ENCODE data around the gene MXRA7. TPM values are rescaled to one million over a fixed set of nuclear protein-coding genes. Genes with fewer than 3 reads are reported as not detected.
A peak's percentile ranks its signal among the peaks of the same experiment; 100 is the strongest.

The MXRA7 gene
- total RNA-seq, 1 donor from 2014 or later = 55.4 TPM

- H3K27ac Mint-ChIP-seq = peak within 1 kb of the TSS; percentile 96
- H3K36me3 ChIP-seq = peaks cover 36% of the 10 kb centered on the region
- peak within 1 kb of the TSS; percentile 74 for H2AFZ ChIP-seq (replicated peaks)
- H3K4me1 Mint-ChIP-seq = peaks cover 51% of the 10 kb centered on the region
- peaks cover 4% of the 10 kb centered on the region for H3K27me3 Mint-ChIP-seq (ENCODE audit: insufficient read depth, low read depth)
- H3K27me3 ChIP-seq = no peaks in the 10 kb centered on the region
- peak within 1 kb of the TSS; percentile 98 for H3K4me2 ChIP-seq
- H3K79me2 ChIP-seq (ENCODE audit: low read depth) = peaks cover 64% of the 10 kb centered on the region
- peaks cover 30% of the 10 kb centered on the region for H3K36me3 Mint-ChIP-seq
- peak within 1 kb of the TSS; percentile 90 for H3K4me3 ChIP-seq
- H3K27ac ChIP-seq = peak within 1 kb of the TSS; percentile 99
- peak within 1 kb of the TSS; percentile 93 for H3K9ac ChIP-seq
- H3K4me1 ChIP-seq = peaks cover 27% of the 10 kb centered on the region
- H4K20me1 ChIP-seq (ENCODE audit: low read depth) = peaks cover 34% of the 10 kb centered on the region
- peak; percentile 98 for DNase-seq (ENCODE audit: low spot score)
- H3K9me3 ChIP-seq (ENCODE audit: low read depth) = no peaks in the 10 kb centered on the region
- peak within 1 kb of the TSS; percentile 95 for H3K4me3 Mint-ChIP-seq
- no peaks in the 10 kb centered on the region for H3K9me3 Mint-ChIP-seq
- TF ChIP-seq EZH2 (IDR thresholded peaks at IDR 0.05) = no peak
- no peak for TF ChIP-seq CTCF (IDR thresholded peaks at IDR 0.05)
- TF ChIP-seq EZH2phosphoT487 (IDR thresholded peaks at IDR 0.05) = no peak
- peaks cover 49% of the 10 kb centered on the region for H3F3A ChIP-seq (ENCODE audit: low read depth)
Observed at GRCh38 chr17:76737676-76738467, 27.1 kb upstream of the MXRA7 start, which contains the start of gene MFSD11. Gene MFSD11 (plus strand): TSS chr17:76738119. CDS start chr17:76738353, 234 bp downstream.

- Mint-ChIP-seq H3K9me3 (no peaks in the 10 kb centered on the region), H3K4me3 (peak within 1 kb of the TSS; percentile 99), H3K4me1 (peaks cover 51% of the 10 kb centered on the region), H3K27ac (peak within 1 kb of the TSS; percentile 99), H3K36me3 (peaks cover 31% of the 10 kb centered on the region), H3K27me3 (ENCODE audit: insufficient read depth, low read depth) (peaks cover 4% of the 10 kb centered on the region)
- Histone ChIP-seq H3K27me3 (no peaks in the 10 kb centered on the region), H4K20me1 (ENCODE audit: low read depth) (peaks cover 41% of the 10 kb centered on the region), H3K79me2 (ENCODE audit: low read depth) (peaks cover 70% of the 10 kb centered on the region), H3K9ac (peak within 1 kb of the TSS; percentile 93), H3K4me3 (peak within 1 kb of the TSS; percentile 90), H3K4me2 (peak within 1 kb of the TSS; percentile 98), H3K27ac (peak within 1 kb of the TSS; percentile 99), H3K4me1 (peaks cover 27% of the 10 kb centered on the region), H3K9me3 (ENCODE audit: low read depth) (no peaks in the 10 kb centered on the region), H3K36me3 (peaks cover 39% of the 10 kb centered on the region), H2AFZ (replicated peaks) (peak within 1 kb of the TSS; percentile 74), H3F3A (ENCODE audit: low read depth) (peaks cover 56% of the 10 kb centered on the region)
- DNase-seq (ENCODE audit: low spot score) = peak; percentile 99
- TF ChIP-seq EZH2phosphoT487 (IDR thresholded peaks at IDR 0.05) (no peak), EZH2 (IDR thresholded peaks at IDR 0.05) (no peak), CTCF (IDR thresholded peaks at IDR 0.05) (no peak)
Observed at GRCh38 chr17:76737082-76737675, 26.4 kb upstream of the MXRA7 start, which contains the start of gene SRSF2. Gene SRSF2 (minus strand): TSS chr17:76737331. CDS start chr17:76737160, 171 bp downstream.

GRCh38 chr17:76736349-76737081, 25.8 kb upstream of the MXRA7 start:
- Histone ChIP-seq H3K27ac (peak overlapping the region; percentile 79), H3K9ac (peak overlapping the region; percentile 93), H3K4me2 (peak overlapping the region; percentile 98), H3F3A (ENCODE audit: low read depth) (peaks cover 62% of the 10 kb centered on the region), H3K27me3 (no peaks in the 10 kb centered on the region), H3K4me1 (peaks cover 27% of the 10 kb centered on the region), H3K9me3 (ENCODE audit: low read depth) (no peaks in the 10 kb centered on the region), H4K20me1 (ENCODE audit: low read depth) (peaks cover 46% of the 10 kb centered on the region), H3K36me3 (peaks cover 39% of the 10 kb centered on the region), H3K4me3 (peak overlapping the region; percentile 90), H2AFZ (replicated peaks) (no peak overlapping the region), H3K79me2 (ENCODE audit: low read depth) (peaks cover 73% of the 10 kb centered on the region)
- H3K27me3 Mint-ChIP-seq (ENCODE audit: insufficient read depth, low read depth) = peaks cover 4% of the 10 kb centered on the region
- H3K27ac Mint-ChIP-seq = peak overlapping the region; percentile 99
- TF ChIP-seq CTCF (IDR thresholded peaks at IDR 0.05) (peak; percentile 36), EZH2phosphoT487 (IDR thresholded peaks at IDR 0.05) (no peak), EZH2 (IDR thresholded peaks at IDR 0.05) (no peak)
- H3K4me1 Mint-ChIP-seq = peaks cover 51% of the 10 kb centered on the region
- peaks cover 28% of the 10 kb centered on the region for H3K36me3 Mint-ChIP-seq
- DNase-seq (ENCODE audit: low spot score) = peak; percentile 91
- no peaks in the 10 kb centered on the region for H3K9me3 Mint-ChIP-seq
- peak overlapping the region; percentile 99 for H3K4me3 Mint-ChIP-seq
